ENCODE measurements around the gene PAK3. TPM values are rescaled to one million over a fixed set of nuclear protein-coding genes. Genes with fewer than 3 reads are reported as not detected.

PAK3 gene
- total RNA-seq, 1 donor from 2014 or later: 0.25 TPM

Other genes with a start within 250 kb of the PAK3 start
- gene CAPN6, start 174.3 kb downstream of the PAK3 start, total RNA-seq: not detected in 2 replicates

Measured in activated T-helper 2 cell treated with anti-CD3 and anti-CD28 coated beads, Interferon-gamma antibody, Interleukin-2, Interleukin-4, amounts not matched to agents 10 μg/mL and 5 μg/mL and 100 μg/mL, durations not matched to agents 14 hours and 24 hours and 36 hours (primary cell).